HUES48 (cell line): Measurements from ENCODE around the gene MACROD2.
A peak's percentile ranks its signal among the peaks of the same experiment; 100 is the strongest.

Source experiments
- H3K27ac ChIP-seq: one replicate; pipeline ENCODE4 v1.7.0; 2013; ENCODE audit warnings: low read depth, low read length, inconsistent platforms
- H3K27me3 ChIP-seq: 2 replicates; pipeline ENCODE4 v1.6.1; 2013; ENCODE audit warnings: mild to moderate bottlenecking, low read length; ENCODE audit not compliant: control insufficient read depth, insufficient read depth
- H3K36me3 ChIP-seq: 2 replicates; pipeline ENCODE4 v1.6.1; 2013; ENCODE audit warnings: low read length; ENCODE audit not compliant: control insufficient read depth, insufficient read depth
- H3K4me1 ChIP-seq: 2 replicates; pipeline ENCODE4 v1.6.1; 2013; ENCODE audit warnings: mild to moderate bottlenecking, low read length; ENCODE audit not compliant: control insufficient read depth, insufficient read depth
- H3K4me3 ChIP-seq: 2 replicates; pipeline ENCODE4 v1.5.1; 2013; ENCODE audit warnings: mild to moderate bottlenecking, low read depth, low read length
- H3K9ac ChIP-seq: 2 replicates; pipeline ENCODE4 v1.6.1; 2013; ENCODE audit warnings: mild to moderate bottlenecking, low read depth, low read length, moderate library complexity
- H3K9me3 ChIP-seq: 2 replicates; pipeline ENCODE4 v1.6.1; 2013; ENCODE audit warnings: low read length; ENCODE audit not compliant: control insufficient read depth, insufficient read depth

Gene MACROD2

GRCh38 chr20:14401479-14402138, 406.3 kb downstream of the MACROD2 start:
- Histone ChIP-seq H3K9ac (no peak overlapping the region), H3K4me1 (peaks cover 5% of the 10 kb centered on the region; the same call in 1 of the 2 replicates), H3K4me3 (no peak overlapping the region), H3K27ac (no peak overlapping the region), H3K36me3 (no peaks in the 10 kb centered on the region), H3K9me3 (no peaks in the 10 kb centered on the region), H3K27me3 (peaks cover 10% of the 10 kb centered on the region)

- Histone ChIP-seq H3K27ac (no peak overlapping the region), H3K9ac (no peak overlapping the region), H3K27me3 (peaks cover 10% of the 10 kb centered on the region), H3K9me3 (no peaks in the 10 kb centered on the region), H3K4me1 (peaks cover 5% of the 10 kb centered on the region; the same call in 1 of the 2 replicates), H3K4me3 (no peak overlapping the region), H3K36me3 (no peaks in the 10 kb centered on the region)
These were observed 409.2 kb downstream of the MACROD2 start for GRCh38 chr20:14404515-14404914.

GRCh38 chr20:14406495-14406894, 411.2 kb downstream of the MACROD2 start:
- no peaks in the 10 kb centered on the region for H3K9me3 ChIP-seq
- H3K36me3 ChIP-seq: no peaks in the 10 kb centered on the region
- H3K4me3 ChIP-seq: no peak overlapping the region
- no peak overlapping the region for H3K9ac ChIP-seq
- peaks cover 10% of the 10 kb centered on the region for H3K27me3 ChIP-seq
- peak overlapping the region; percentile 64 for H3K27ac ChIP-seq
- H3K4me1 ChIP-seq: peaks cover 2% of the 10 kb centered on the region; the same call in 1 of the 2 replicates

- H3K9me3 ChIP-seq: no peaks in the 10 kb centered on the region
- H3K4me3 ChIP-seq: no peak overlapping the region
- H3K36me3 ChIP-seq: no peaks in the 10 kb centered on the region
- peak overlapping the region; percentile 64 for H3K27ac ChIP-seq
- no peaks in the 10 kb centered on the region; the same call in 1 of the 2 replicates for H3K4me1 ChIP-seq
- H3K9ac ChIP-seq: no peak overlapping the region
- peaks cover 5% of the 10 kb centered on the region for H3K27me3 ChIP-seq
These were observed 412.0 kb downstream of the MACROD2 start for GRCh38 chr20:14407336-14407735.

- Histone ChIP-seq H3K4me1 (peaks cover 15% of the 10 kb centered on the region), H3K9me3 (no peaks in the 10 kb centered on the region), H3K9ac (no peak overlapping the region), H3K4me3 (no peak overlapping the region), H3K27me3 (no peaks in the 10 kb centered on the region), H3K36me3 (no peaks in the 10 kb centered on the region), H3K27ac (no peak overlapping the region)
These were observed 415.7 kb downstream of the MACROD2 start for GRCh38 chr20:14410869-14411555.

GRCh38 chr20:14412065-14412681, 416.9 kb downstream of the MACROD2 start:
- H3K9me3 ChIP-seq: no peaks in the 10 kb centered on the region
- no peak overlapping the region for H3K9ac ChIP-seq
- peaks cover 15% of the 10 kb centered on the region for H3K4me1 ChIP-seq
- no peaks in the 10 kb centered on the region for H3K27me3 ChIP-seq
- H3K36me3 ChIP-seq: no peaks in the 10 kb centered on the region
- no peak overlapping the region for H3K4me3 ChIP-seq
- H3K27ac ChIP-seq: no peak overlapping the region

- Histone ChIP-seq H3K9me3 (no peaks in the 10 kb centered on the region), H3K27me3 (no peaks in the 10 kb centered on the region), H3K4me3 (no peak overlapping the region), H3K4me1 (peaks cover 23% of the 10 kb centered on the region), H3K27ac (no peak overlapping the region), H3K9ac (no peak overlapping the region), H3K36me3 (no peaks in the 10 kb centered on the region)
These were observed 418.5 kb downstream of the MACROD2 start for GRCh38 chr20:14413835-14414234.

- Histone ChIP-seq H3K4me3 (no peak overlapping the region), H3K9ac (no peak overlapping the region), H3K4me1 (peaks cover 23% of the 10 kb centered on the region), H3K27me3 (no peaks in the 10 kb centered on the region), H3K27ac (no peak overlapping the region), H3K9me3 (no peaks in the 10 kb centered on the region), H3K36me3 (no peaks in the 10 kb centered on the region)
These were observed 419.2 kb downstream of the MACROD2 start for GRCh38 chr20:14414560-14414959.

- Histone ChIP-seq H3K9me3 (no peaks in the 10 kb centered on the region), H3K9ac (no peak overlapping the region), H3K4me1 (peaks cover 23% of the 10 kb centered on the region), H3K27me3 (no peaks in the 10 kb centered on the region), H3K4me3 (no peak overlapping the region), H3K36me3 (no peaks in the 10 kb centered on the region), H3K27ac (peak overlapping the region; percentile 14)
These were observed 420.2 kb downstream of the MACROD2 start for GRCh38 chr20:14415467-14415866.

- no peaks in the 10 kb centered on the region for H3K9me3 ChIP-seq
- no peaks in the 10 kb centered on the region for H3K27me3 ChIP-seq
- no peak overlapping the region for H3K27ac ChIP-seq
- no peak overlapping the region for H3K9ac ChIP-seq
- no peak overlapping the region for H3K4me3 ChIP-seq
- no peaks in the 10 kb centered on the region for H3K36me3 ChIP-seq
- H3K4me1 ChIP-seq: peaks cover 32% of the 10 kb centered on the region
These were observed 423.1 kb downstream of the MACROD2 start for GRCh38 chr20:14418376-14418775.

GRCh38 chr20:14422892-14423291, 427.6 kb downstream of the MACROD2 start:
- H3K27me3 ChIP-seq: no peaks in the 10 kb centered on the region
- H3K9me3 ChIP-seq: no peaks in the 10 kb centered on the region
- no peaks in the 10 kb centered on the region for H3K36me3 ChIP-seq
- no peak overlapping the region for H3K27ac ChIP-seq
- H3K4me3 ChIP-seq: no peak overlapping the region
- no peak overlapping the region for H3K9ac ChIP-seq
- H3K4me1 ChIP-seq: peaks cover 17% of the 10 kb centered on the region
